GM12873 (cell line): Measurements from ENCODE around the gene SYNPR.

Experiments used
- TF ChIP-seq, protein P1 (sequence below): IDR thresholded peaks from 2 replicates; pipeline ENCODE4 v1.5.1; 2012; ENCODE audit warnings: low read depth, mild to moderate bottlenecking, moderate library complexity, low read length, control low read depth; ENCODE audit not compliant: insufficient read depth; ENCODE audit errors: missing control alignments

The SYNPR gene

DNA sequence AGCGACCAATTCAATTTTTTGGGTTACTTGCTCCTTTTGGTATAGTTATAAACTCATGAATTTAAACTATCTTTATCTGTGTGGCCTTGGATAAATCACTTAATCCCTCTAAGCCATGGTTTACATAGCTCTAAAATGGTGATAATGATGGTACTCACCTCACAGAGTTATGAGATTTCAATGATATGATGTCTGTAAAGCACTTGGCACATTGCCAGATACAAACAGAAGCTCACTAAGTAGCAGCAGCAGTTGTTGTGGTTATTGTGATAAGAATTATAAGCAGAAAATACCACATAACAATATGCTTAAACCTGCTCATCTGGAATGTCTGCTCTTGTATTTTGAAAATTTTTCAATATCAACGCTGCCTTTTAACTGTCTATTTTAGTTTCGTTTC lies 189.3 kb downstream of the SYNPR start:
- TF ChIP-seq, protein P1, sequence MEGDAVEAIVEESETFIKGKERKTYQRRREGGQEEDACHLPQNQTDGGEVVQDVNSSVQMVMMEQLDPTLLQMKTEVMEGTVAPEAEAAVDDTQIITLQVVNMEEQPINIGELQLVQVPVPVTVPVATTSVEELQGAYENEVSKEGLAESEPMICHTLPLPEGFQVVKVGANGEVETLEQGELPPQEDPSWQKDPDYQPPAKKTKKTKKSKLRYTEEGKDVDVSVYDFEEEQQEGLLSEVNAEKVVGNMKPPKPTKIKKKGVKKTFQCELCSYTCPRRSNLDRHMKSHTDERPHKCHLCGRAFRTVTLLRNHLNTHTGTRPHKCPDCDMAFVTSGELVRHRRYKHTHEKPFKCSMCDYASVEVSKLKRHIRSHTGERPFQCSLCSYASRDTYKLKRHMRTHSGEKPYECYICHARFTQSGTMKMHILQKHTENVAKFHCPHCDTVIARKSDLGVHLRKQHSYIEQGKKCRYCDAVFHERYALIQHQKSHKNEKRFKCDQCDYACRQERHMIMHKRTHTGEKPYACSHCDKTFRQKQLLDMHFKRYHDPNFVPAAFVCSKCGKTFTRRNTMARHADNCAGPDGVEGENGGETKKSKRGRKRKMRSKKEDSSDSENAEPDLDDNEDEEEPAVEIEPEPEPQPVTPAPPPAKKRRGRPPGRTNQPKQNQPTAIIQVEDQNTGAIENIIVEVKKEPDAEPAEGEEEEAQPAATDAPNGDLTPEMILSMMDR = no peak

DNA sequence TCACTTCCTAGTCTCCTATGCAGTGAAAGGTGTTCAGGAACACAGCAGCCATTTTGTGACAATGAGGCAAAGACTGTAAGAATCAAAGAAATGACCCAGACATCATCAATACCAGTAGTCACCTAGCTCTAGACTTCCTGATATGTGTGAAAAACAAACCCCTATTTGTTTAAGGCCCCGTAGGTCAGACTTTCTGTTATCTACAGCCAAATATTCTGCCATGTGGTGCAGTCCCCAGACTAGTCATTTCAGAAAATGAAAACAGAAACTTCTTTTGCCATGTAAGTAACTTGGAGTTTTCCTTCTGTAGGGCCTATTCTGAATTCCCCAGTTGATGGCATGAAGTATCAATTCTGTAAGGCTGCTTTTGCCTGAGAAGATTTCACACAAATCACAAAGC lies 192.6 kb downstream of the SYNPR start:
- TF ChIP-seq, protein P1 = no peak

GRCh38 chr3:63471781-63472180 lies 193.7 kb downstream of the SYNPR start:
- TF ChIP-seq, protein P1 = no peak

DNA sequence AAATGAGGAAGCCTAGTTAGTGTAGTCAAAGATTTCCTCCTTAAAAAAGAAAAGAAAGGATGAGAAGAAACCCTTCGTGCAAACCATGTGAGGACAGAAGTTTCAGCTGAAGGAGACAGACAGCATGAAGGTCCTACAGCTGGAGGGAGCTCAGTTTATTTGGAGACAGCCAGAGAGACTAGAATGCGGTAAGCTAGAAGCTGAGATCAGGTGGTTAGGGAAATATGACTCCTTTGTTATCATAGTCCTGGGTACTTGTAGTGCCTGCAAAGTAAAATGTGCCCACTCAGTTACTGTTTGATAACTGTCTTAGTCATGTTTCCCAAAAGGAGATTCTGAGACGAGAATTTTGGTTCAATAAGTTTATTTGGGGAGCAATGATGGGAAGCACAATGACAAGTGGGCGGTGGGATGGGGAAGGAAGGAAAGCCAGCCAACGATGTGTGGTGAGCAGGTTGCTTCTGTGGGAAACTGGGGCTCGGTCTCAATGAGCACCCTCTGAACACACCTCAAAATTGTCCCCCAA lies 195.6 kb downstream of the SYNPR start:
- TF ChIP-seq, protein P1 = no peak

DNA sequence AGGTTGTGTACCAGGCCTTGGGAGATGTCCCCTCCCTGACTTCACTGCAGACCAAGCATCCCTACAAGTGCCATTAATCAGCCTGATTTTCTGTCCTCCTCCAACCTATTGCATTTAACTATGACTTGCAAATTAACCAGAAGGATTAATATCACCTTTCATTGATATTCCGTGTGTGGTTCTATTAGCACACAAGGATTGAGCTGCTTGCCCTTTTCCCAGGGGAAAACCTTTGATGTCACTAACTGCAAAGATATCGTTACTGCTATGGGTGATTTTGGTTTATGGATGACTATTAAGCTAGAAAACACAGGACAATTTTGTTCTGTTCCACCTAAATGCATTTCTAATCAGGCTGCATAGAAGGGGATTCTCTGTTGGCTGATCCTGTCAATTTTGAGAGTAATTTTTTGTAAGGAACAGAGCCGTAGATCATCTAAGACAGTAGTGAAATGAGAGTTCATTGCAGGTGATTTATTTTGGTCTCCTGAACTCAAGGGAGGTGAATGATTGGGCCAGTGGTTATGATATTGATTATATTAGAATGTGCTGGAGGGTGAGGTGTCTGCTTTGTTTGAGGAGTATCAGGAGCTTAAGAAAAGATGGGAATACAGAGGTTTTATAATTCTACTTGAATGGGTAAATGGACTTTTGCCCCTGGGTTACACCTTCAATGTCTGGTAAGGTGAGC lies 196.9 kb downstream of the SYNPR start:
- TF ChIP-seq, protein P1 = no peak

GRCh38 chr3:63477494-63478129 lies 199.5 kb downstream of the SYNPR start:
- TF ChIP-seq, protein P1 = no peak

GRCh38 chr3:63478990-63479660 lies 201.0 kb downstream of the SYNPR start:
- TF ChIP-seq, protein P1 = no peak
